CD14-positive monocyte (primary cell): ENCODE results near the gene USP9X. TPM values are rescaled to one million over a fixed set of nuclear protein-coding genes. Genes with fewer than 3 reads are reported as not detected.

ENCODE experiments used
- DNase-seq, 3 donors: peaks; one replicate each; pipeline ENCODE4 v3.0.0-alpha.2; 2011 to 2022
- H2AFZ ChIP-seq: 2 replicates; pipeline ENCODE4 v1.6.0; 2012; ENCODE audit warnings: mild to moderate bottlenecking, low read depth, low read length, inconsistent platforms; ENCODE audit not compliant: insufficient read depth, poor library complexity, severe bottlenecking
- H3K27ac ChIP-seq, 2 donors: 1 replicate in 1 of 2; 2 replicates in 1 of 2; pipeline ENCODE4 v1.5.1; 2012 to 2013; ENCODE audit warnings: low read length in 2 of 2, control low read depth in 1 of 2, inconsistent platforms in 1 of 2, low read depth in 1 of 2, mild to moderate bottlenecking in 1 of 2
- H3K27me3 ChIP-seq, 2 donors: one replicate each; pipeline versions ENCODE4 v1.6.0 to v1.6.1; 2011 to 2013; ENCODE audit warnings: low read length in 2 of 2; ENCODE audit not compliant: control insufficient read depth in 2 of 2, insufficient read depth in 2 of 2
- H3K36me3 ChIP-seq, 2 donors: replicated peaks in 1 of 2; 1 replicate in 1 of 2; 2 replicates in 1 of 2; pipeline versions ENCODE4 v1.5.1 to v1.6.1; 2012 to 2013; ENCODE audit warnings: low read length in 2 of 2, control low read depth in 1 of 2, inconsistent platforms in 1 of 2, mild to moderate bottlenecking in 1 of 2; ENCODE audit not compliant: insufficient read depth in 2 of 2, control insufficient read depth in 1 of 2
- H3K4me1 ChIP-seq, 2 donors: 1 replicate in 1 of 2; 2 replicates in 1 of 2; pipeline versions ENCODE4 v1.5.1 to v1.6.1; 2012 to 2013; ENCODE audit warnings: low read length in 2 of 2, control low read depth in 1 of 2, inconsistent platforms in 1 of 2, mild to moderate bottlenecking in 1 of 2, moderate library complexity in 1 of 2; ENCODE audit not compliant: insufficient read depth in 2 of 2, control insufficient read depth in 1 of 2
- H3K4me2 ChIP-seq: replicated peaks from 2 replicates; pipeline ENCODE3; 2012; ENCODE audit warnings: low read length, moderate library complexity, mild to moderate bottlenecking; ENCODE audit not compliant: poor library complexity, severe bottlenecking; ENCODE audit errors: extremely low read depth
- H3K4me3 ChIP-seq, 3 experiments: fragments of 200-600 bp in 1 of 3; sonication (generic) in 1 of 3; replicated peaks in 1 of 3; 1 replicate in 2 of 3; 2 replicates in 1 of 3; pipeline ENCODE4 v1.5.1; 2011 to 2013; ENCODE audit warnings: low read length in 3 of 3, mild to moderate bottlenecking in 3 of 3, control low read depth in 2 of 3, low read depth in 2 of 3, inconsistent platforms in 1 of 3, moderate library complexity in 1 of 3
- H3K79me2 ChIP-seq: 2 replicates; pipeline ENCODE4 v1.6.0; 2012; ENCODE audit warnings: mild to moderate bottlenecking, control low read depth, inconsistent platforms, low read length, moderate library complexity; ENCODE audit not compliant: insufficient read depth
- H3K9ac ChIP-seq: 2 replicates; pipeline ENCODE4 v1.6.0; 2017; ENCODE audit warnings: low read length, mild to moderate bottlenecking; ENCODE audit not compliant: insufficient read depth, poor library complexity, severe bottlenecking
- H3K9me3 ChIP-seq, 2 donors: replicated peaks in 1 of 2; 1 replicate in 1 of 2; 2 replicates in 1 of 2; pipeline versions ENCODE4 v1.5.1 to v1.6.1; 2012 to 2013; ENCODE audit warnings: low read length in 2 of 2, control low read depth in 1 of 2; ENCODE audit not compliant: control insufficient read depth in 1 of 2, insufficient read depth in 1 of 2
- H4K20me1 ChIP-seq: 2 replicates; pipeline ENCODE4 v1.6.0; 2012; ENCODE audit warnings: mild to moderate bottlenecking, low read length, control low read depth, moderate library complexity; ENCODE audit not compliant: insufficient read depth
- H3K27ac Mint-ChIP-seq, 7 donors: one replicate each; pipeline ENCODE4 v1.8.0; 2020; ENCODE audit warnings: mild to moderate bottlenecking in 7 of 7, mixed read lengths in 7 of 7, moderate library complexity in 6 of 7, inconsistent platforms in 2 of 7
- H3K27me3 Mint-ChIP-seq, 3 donors: one replicate each; pipeline ENCODE4 v1.8.0; 2021 to 2022; ENCODE audit warnings: low read depth in 3 of 3, mild to moderate bottlenecking in 3 of 3, mixed read lengths in 3 of 3, moderate library complexity in 3 of 3, inconsistent platforms in 1 of 3
- H3K36me3 Mint-ChIP-seq, 2 donors: one replicate each; pipeline ENCODE4 v1.8.0; 2020; ENCODE audit warnings: mixed read lengths in 2 of 2, inconsistent platforms in 1 of 2, mild to moderate bottlenecking in 1 of 2
- H3K4me1 Mint-ChIP-seq: one replicate; pipeline ENCODE4 v1.8.0; 2020; ENCODE audit warnings: mild to moderate bottlenecking, mixed read lengths
- H3K4me3 Mint-ChIP-seq, 2 donors: one replicate each; pipeline ENCODE4 v1.8.0; 2020; ENCODE audit warnings: mild to moderate bottlenecking in 2 of 2, mixed read lengths in 2 of 2, moderate library complexity in 1 of 2
- H3K9me3 Mint-ChIP-seq, 7 donors: one replicate each; pipeline ENCODE4 v1.8.0; 2020 to 2022; ENCODE audit warnings: mixed read lengths in 7 of 7, mild to moderate bottlenecking in 6 of 7, moderate library complexity in 6 of 7, inconsistent platforms in 2 of 7
- CTCF ChIP-seq: fragments of 200-600 bp; IDR thresholded peaks from one replicate; pipeline ENCODE4 v1.8.0; 2022; ENCODE audit warnings: antibody characterized with exemption, mild to moderate bottlenecking
- WGBS: methylation state at CpG from one replicate; pipeline ENCODE4 v1.1.5; 2013; ENCODE audit warnings: missing lambda C conversion rate; ENCODE audit not compliant: insufficient coverage; 5-methylcytosine and 5-hydroxymethylcytosine counted together
- intact Hi-C, 2 donors: fragments of 100-400 bp; cut with micrococcal nuclease; formaldehyde crosslinking; loops; one replicate each; pipeline versions ENCODE4 v1.15.0 to v1.15.1; 2023
- polyA plus RNA-seq, 3 donors: library from polyadenylated mRNA; depleted of rRNA in 1 of 3; unstranded in 2 of 3; stranded (reverse) in 1 of 3; fragments of 300-500 nt in 2 of 3; fragments of >200 nt in 1 of 3; fragmentation: Illumina TruSeq in 2 of 3; gene quantifications; 1 replicate in 2 of 3; 2 replicates in 1 of 3; pipeline ENCODE4 v1.2.3, GENCODE V29; 2012 to 2021

USP9X gene
- polyA plus RNA-seq, 3 donors: 8.3 to 16.1 (median 9.6) TPM

GRCh38 chrX:41142130-41142910 lies 57.1 kb downstream of the USP9X start:
- Histone ChIP-seq H3K27me3 (peaks cover 0 to 11% of the 10 kb centered on the region in 2 donors), H3K79me2 (peaks cover 3% of the 10 kb centered on the region), H3K4me3 (no peak overlapping the region), H3K36me3 (peaks cover 28 to 74% of the 10 kb centered on the region in 2 donors), H3K4me2 (no peak overlapping the region), H3K27ac (peak overlapping the region in 1 of 2 donors; percentile 34), H3K9ac (no peak overlapping the region), H3K9me3 (no peaks in the 10 kb centered on the region), H4K20me1 (peaks cover 11% of the 10 kb centered on the region), H2AFZ (no peak overlapping the region), H3K4me1 (no peaks in the 10 kb centered on the region)
- peaks cover 3% of the 10 kb centered on the region for H3K4me1 Mint-ChIP-seq
- TF ChIP-seq CTCF: no peak
- H3K36me3 Mint-ChIP-seq: peaks cover 25 to 38% of the 10 kb centered on the region in 2 donors
- H3K9me3 Mint-ChIP-seq: no peaks in the 10 kb centered on the region
- H3K27me3 Mint-ChIP-seq: peaks cover 0 to 10% (median 0%) of the 10 kb centered on the region in 3 donors
- no peak overlapping the region for H3K4me3 Mint-ChIP-seq
- intact Hi-C loops: no loop called here
- DNase-seq: no peak
- WGBS: 88% methylated on average over 1 of the region's 5 CpGs
- H3K27ac Mint-ChIP-seq: no peak overlapping the region

GRCh38 chrX:41144873-41145272 lies 59.6 kb downstream of the USP9X start:
- Histone ChIP-seq H3K4me1 (no peaks in the 10 kb centered on the region), H3K4me2 (no peak overlapping the region), H4K20me1 (peaks cover 11% of the 10 kb centered on the region), H3K27me3 (peaks cover 0 to 19% of the 10 kb centered on the region in 2 donors), H3K9ac (no peak overlapping the region), H3K9me3 (no peaks in the 10 kb centered on the region), H3K27ac (no peak overlapping the region), H3K79me2 (no peaks in the 10 kb centered on the region), H3K36me3 (peaks cover 43 to 84% of the 10 kb centered on the region in 2 donors), H2AFZ (no peak overlapping the region), H3K4me3 (no peak overlapping the region)
- H3K4me1 Mint-ChIP-seq: peaks cover 3% of the 10 kb centered on the region
- H3K9me3 Mint-ChIP-seq: no peaks in the 10 kb centered on the region
- H3K27me3 Mint-ChIP-seq: peaks cover 0 to 10% (median 0%) of the 10 kb centered on the region in 3 donors
- H3K27ac Mint-ChIP-seq: no peak overlapping the region
- H3K4me3 Mint-ChIP-seq: no peak overlapping the region
- peaks cover 45 to 52% of the 10 kb centered on the region in 2 donors for H3K36me3 Mint-ChIP-seq
- WGBS: no CpG with 5 or more reads among the region's 2 CpGs
- DNase-seq: no peak
- intact Hi-C loops: no loop called here
- TF ChIP-seq CTCF: no peak
